IMR-90 (cell line): ENCODE measurements around the gene STAP2. TPM values are rescaled to one million over a fixed set of nuclear protein-coding genes. Genes with fewer than 3 reads are reported as not detected.

Experiments
- ATAC-seq: fragments of 200-7000 bp; cut with Tn5 transposase; 2 replicates; pipeline ENCODE4 v1.9.1; 2020; ENCODE audit warnings: low read depth, mild to moderate bottlenecking, moderate library complexity
- BruUV-seq: library from RNA; stranded (reverse); fragments of 400-500 nt; replicated peaks from 2 replicates; lab custom pipeline; 2021; lab: Mats Ljungman, UMichigan
- CTCF ChIA-PET: fragments of 300-600 bp; formaldehyde crosslinking; extraction: SDS; loops from one replicate; lab custom pipeline; 2021; ENCODE audit warnings: antibody characterized with exemption; lab: Yijun Ruan, JAX
- POLR2A ChIA-PET: fragments of 300-600 bp; sonication (Branson Sonifier 250); formaldehyde crosslinking; loops from one replicate; lab custom pipeline; 2022; ENCODE audit warnings: antibody characterized with exemption; ENCODE audit not compliant: unreplicated experiment; lab: Charles Lee
- DNase-seq: peaks from one replicate; pipeline ENCODE4 v3.0.0; 2013
- H2AFZ ChIP-seq: replicated peaks from 2 replicates; pipeline ENCODE3; 2013; ENCODE audit warnings: low read length, mild to moderate bottlenecking; ENCODE audit not compliant: poor library complexity
- H2AK5ac ChIP-seq: 2 replicates; pipeline ENCODE4 v1.6.1; 2013; ENCODE audit warnings: low read depth, low read length, inconsistent platforms
- H2AK9ac ChIP-seq: replicated peaks from 2 replicates; pipeline ENCODE3; 2013; ENCODE audit warnings: mild to moderate bottlenecking, low read depth, low read length, moderate library complexity; ENCODE audit not compliant: poor library complexity
- H2BK120ac ChIP-seq: 2 replicates; pipeline ENCODE4 v1.6.1; 2013; ENCODE audit warnings: low read depth, low read length, inconsistent platforms
- H2BK15ac ChIP-seq: 3 replicates; pipeline ENCODE4 v1.6.1; 2013; ENCODE audit warnings: low read depth, low read length, inconsistent platforms
- H2BK20ac ChIP-seq: 2 replicates; pipeline ENCODE4 v1.6.1; 2013; ENCODE audit warnings: low read depth, mild to moderate bottlenecking, inconsistent platforms, low read length, moderate library complexity
- H2BK5ac ChIP-seq: 2 replicates; pipeline ENCODE4 v1.6.1; 2013; ENCODE audit warnings: mild to moderate bottlenecking, low read depth, low read length, inconsistent platforms; ENCODE audit not compliant: poor library complexity, severe bottlenecking
- H3K14ac ChIP-seq: replicated peaks from 2 replicates; pipeline ENCODE4 v1.6.1; 2013; ENCODE audit warnings: low read depth, low read length, inconsistent platforms
- H3K18ac ChIP-seq: 2 replicates; pipeline ENCODE4 v1.6.1; 2013; ENCODE audit warnings: low read depth, low read length, control low read depth
- H3K23ac ChIP-seq: 2 replicates; pipeline ENCODE4 v1.6.1; 2013; ENCODE audit warnings: low read depth, low read length, inconsistent platforms
- H3K27ac ChIP-seq: 2 replicates; pipeline ENCODE4 v1.5.1; 2013; ENCODE audit warnings: mild to moderate bottlenecking, control low read depth, low read length; ENCODE audit not compliant: insufficient read depth
- H3K27me3 ChIP-seq: 2 replicates; pipeline ENCODE4 v1.6.1; 2013; ENCODE audit warnings: low read length; ENCODE audit not compliant: control insufficient read depth, insufficient read depth
- H3K36me3 ChIP-seq: 2 replicates; pipeline ENCODE4 v1.6.1; 2013; ENCODE audit warnings: low read length, mixed read lengths; ENCODE audit not compliant: control insufficient read depth, insufficient read depth
- H3K4ac ChIP-seq: 2 replicates; pipeline ENCODE4 v1.6.1; 2013; ENCODE audit warnings: low read depth, low read length, inconsistent platforms
- H3K4me1 ChIP-seq: 2 replicates; pipeline ENCODE4 v1.6.1; 2013; ENCODE audit warnings: low read length, mixed read lengths; ENCODE audit not compliant: control insufficient read depth, insufficient read depth
- H3K4me2 ChIP-seq: 2 replicates; pipeline ENCODE4 v1.6.1; 2013; ENCODE audit warnings: low read depth, mild to moderate bottlenecking, control low read depth, low read length, moderate library complexity
- H3K4me3 ChIP-seq: 2 replicates; pipeline ENCODE4 v1.5.1; 2013; ENCODE audit warnings: low read depth, mild to moderate bottlenecking, control low read depth, low read length, moderate library complexity; ENCODE audit not compliant: insufficient read depth
- H3K56ac ChIP-seq: 2 replicates; pipeline ENCODE4 v1.6.1; 2013; ENCODE audit warnings: low read length, inconsistent platforms; ENCODE audit not compliant: insufficient read depth; ENCODE audit errors: extremely low read depth
- H3K79me1 ChIP-seq, 2 experiments: 2 replicates each; pipeline ENCODE4 v1.6.1; 2013; ENCODE audit warnings: low read length in 2 of 2, inconsistent platforms in 1 of 2, low read depth in 1 of 2
- H3K9ac ChIP-seq: 2 replicates; pipeline ENCODE4 v1.6.1; 2013; ENCODE audit warnings: low read depth, low read length, control low read depth
- H3K9me1 ChIP-seq: 2 replicates; pipeline ENCODE4 v1.6.1; 2013; ENCODE audit warnings: low read length, inconsistent platforms; ENCODE audit not compliant: insufficient read depth
- H3K9me3 ChIP-seq: 2 replicates; pipeline ENCODE4 v1.6.1; 2013; ENCODE audit warnings: low read length; ENCODE audit not compliant: control insufficient read depth, insufficient read depth
- H4K20me1 ChIP-seq: 2 replicates; pipeline ENCODE4 v1.6.1; 2013; ENCODE audit warnings: low read length, inconsistent platforms; ENCODE audit not compliant: insufficient read depth
- H4K5ac ChIP-seq: 2 replicates; pipeline ENCODE4 v1.6.1; 2013; ENCODE audit warnings: mild to moderate bottlenecking, low read depth, low read length, control low read depth
- H4K8ac ChIP-seq, 2 experiments: 2 replicates each; pipeline ENCODE4 v1.6.1; 2013; ENCODE audit warnings: low read depth in 2 of 2, low read length in 2 of 2, control low read depth in 1 of 2, inconsistent platforms in 1 of 2
- H4K91ac ChIP-seq: 2 replicates; pipeline ENCODE4 v1.6.1; 2013; ENCODE audit warnings: low read depth, low read length, inconsistent platforms; ENCODE audit not compliant: insufficient read depth
- RCOR1 ChIP-seq: IDR thresholded peaks from 2 replicates; pipeline ENCODE4 v1.6.1; 2012; ENCODE audit warnings: mild to moderate bottlenecking, low read length, improper control_type of control experiment; ENCODE audit not compliant: insufficient replicate concordance
- WGBS, 2 experiments: methylation state at CpG; one replicate each; pipeline versions ENCODE4 v1.1.5 to v1.1.7; 2013; ENCODE audit warnings: missing lambda C conversion rate in 2 of 2; ENCODE audit not compliant: insufficient read length in 1 of 2; ENCODE audit errors: extremely low coverage in 2 of 2; 5-methylcytosine and 5-hydroxymethylcytosine counted together
- dilution Hi-C: fragments of 300-500 bp; cut with HindIII; formaldehyde crosslinking; loops from one replicate; pipeline ENCODE4 v1.14.3; 2018; ENCODE audit warnings: low sequenced_read_pairs; ENCODE audit not compliant: unreplicated experiment
- in situ Hi-C: fragments of 300-500 bp; cut with MboI; formaldehyde crosslinking; loops from 3 replicates; pipeline ENCODE4 v1.14.3; 2019; ENCODE audit warnings: low sequenced_read_pairs, inconsistent platforms, mixed read lengths
- intact Hi-C: fragments of 100-400 bp; cut with micrococcal nuclease; formaldehyde crosslinking; loops from 2 replicates; pipeline ENCODE4 v1.10.0; 2022
- polyA plus RNA-seq, 3 experiments: library from polyadenylated mRNA; depleted of rRNA; stranded (reverse); fragments of >200 nt; gene quantifications; 2 replicates each; pipeline ENCODE4 v1.2.3, GENCODE V29; 2012; ENCODE audit warnings: low replicate concordance in 1 of 3
- total RNA-seq: library from RNA; depleted of rRNA; stranded (reverse); fragments of >200 nt; gene quantifications from 2 replicates; pipeline ENCODE4 v1.2.3, GENCODE V29; 2012

Gene STAP2
- total and polyA plus RNA-seq, 2 of the 4 experiments (the other 2 are of a cell fraction), result 1.3 to 3.4 TPM

GRCh38 chr19:4357095-4357797, 18.6 kb upstream of the STAP2 start:
- no peaks in the 10 kb centered on the region for H3K9me3 ChIP-seq
- no peaks in the 10 kb centered on the region for H3K9me1 ChIP-seq
- H3K56ac ChIP-seq, result no peak overlapping the region
- H3K9ac ChIP-seq, result no peak overlapping the region
- no peak overlapping the region for H2BK15ac ChIP-seq
- in situ Hi-C loops, result no loop called here
- peaks cover 11% of the 10 kb centered on the region for H4K20me1 ChIP-seq
- H2AFZ ChIP-seq, result no peak overlapping the region
- intact Hi-C loops, result no loop called here
- TF ChIP-seq RCOR1, result no peak
- H3K27me3 ChIP-seq, result no peaks in the 10 kb centered on the region
- H3K27ac ChIP-seq, result no peak overlapping the region
- 96% methylated on average over 8 of the region's 23 CpGs; no CpG with 5 or more reads in 1 of the 2 experiments for WGBS, 2 experiments
- H2BK120ac ChIP-seq, result no peak overlapping the region
- ChIA-PET POLR2A (no interaction called here), CTCF (no interaction called here)
- no peak overlapping the region for H3K4me3 ChIP-seq
- H3K4ac ChIP-seq, result no peak overlapping the region
- no peak overlapping the region for H2BK20ac ChIP-seq
- no peak overlapping the region for H3K14ac ChIP-seq
- no peak overlapping the region for H2BK5ac ChIP-seq
- peaks cover 31% of the 10 kb centered on the region for H3K36me3 ChIP-seq
- peaks cover 10% of the 10 kb centered on the region; the same call in 1 of the 2 replicates for H3K4me1 ChIP-seq
- no peak overlapping the region for H4K91ac ChIP-seq
- ATAC-seq (no peak), DNase-seq (no peak)
- H3K4me2 ChIP-seq, result no peak overlapping the region
- H2AK5ac ChIP-seq, result no peak overlapping the region
- H4K8ac ChIP-seq, result no peak overlapping the region
- H4K5ac ChIP-seq, result no peak overlapping the region
- H3K18ac ChIP-seq, result no peak overlapping the region
- peak overlapping the region; percentile 61 for H2AK9ac ChIP-seq
- BruUV-seq, result no TSS peak
- no peak overlapping the region for H3K23ac ChIP-seq
- peaks cover 0 to 9% of the 10 kb centered on the region in 2 experiments; a peak in 3 of 4 replicates for H3K79me1 ChIP-seq
- dilution Hi-C loops, result no loop called here
